A549 treated with CORT108297 at 1 μM for 4 hours (cell line): ENCODE results near the gene C3orf38. TPM values are rescaled to one million over a fixed set of nuclear protein-coding genes. Genes with fewer than 3 reads are reported as not detected.

ENCODE experiments used
- total RNA-seq: library from RNA; stranded (reverse); fragments of 200-300 nt; extraction: Qiagen RNA extraction; gene quantifications from 5 replicates; pipeline ENCODE4 v1.2.3, GENCODE V29; 2022

The C3orf38 gene
- 15.2 to 21.5 TPM (median 18.0 TPM) in 5 replicates for total RNA-seq

DNA sequence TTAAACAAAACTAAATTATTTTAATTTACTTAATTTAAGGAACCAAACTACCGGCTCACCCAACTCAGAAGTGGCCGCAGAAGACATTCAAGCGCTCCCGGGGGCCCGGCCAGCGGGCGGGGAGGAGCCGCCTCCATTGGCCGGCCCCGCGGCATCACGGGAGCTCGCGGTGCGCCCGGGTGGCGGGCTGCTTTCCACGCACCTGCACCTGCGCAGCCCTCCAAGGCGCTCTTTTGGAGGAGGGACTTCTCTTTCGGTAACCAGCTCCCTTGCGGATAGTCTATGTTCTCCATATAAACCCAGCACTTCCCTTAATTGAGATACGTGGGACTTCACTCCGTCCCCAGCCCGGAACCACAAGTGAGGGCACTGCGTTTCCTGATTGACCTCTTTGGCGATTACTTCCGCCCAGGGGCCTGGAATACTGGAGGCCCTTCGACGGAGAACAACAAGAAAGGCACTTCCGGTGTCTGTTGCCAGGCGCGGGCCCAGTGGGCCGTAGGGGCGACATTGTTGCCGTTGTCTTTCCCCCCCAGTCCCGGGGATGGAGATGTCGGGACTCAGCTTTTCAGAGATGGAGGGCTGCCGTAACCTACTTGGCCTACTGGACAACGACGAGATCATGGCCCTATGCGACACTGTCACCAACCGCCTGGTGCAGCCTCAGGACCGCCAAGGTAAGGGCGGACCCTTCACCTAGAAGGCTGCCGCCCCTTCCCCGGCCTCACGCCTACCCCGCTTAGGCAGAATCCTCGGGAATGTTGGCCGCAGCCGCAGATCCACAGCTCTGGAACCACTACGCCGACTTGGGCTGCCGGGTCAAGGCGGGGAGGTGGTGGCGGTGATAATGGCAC lies at the start of gene C3orf38:
Gene C3orf38, plus strand, starts transcription at position 451 of the 854 bp plus-strand sequence. Its CDS starts 94 bp downstream, at position 545.

Other genes starting within 250 kb of the C3orf38 start
- gene CGGBP1, start 91.0 kb upstream of the C3orf38 start, total RNA-seq, result 32.1 to 40.3 TPM (median 37.9 TPM) in 5 replicates
- gene ZNF654, start 90.7 kb upstream of the C3orf38 start, total RNA-seq, result 3.0 to 5.0 TPM (median 3.7 TPM) in 5 replicates